NCI-H82 (cell line): ENCODE results near the gene ALKBH5.

Experiments used
- DNase-seq: peaks from one replicate; lab custom pipeline; 2025; lab: John Stamatoyannopoulos, UW

ALKBH5 gene

DNA sequence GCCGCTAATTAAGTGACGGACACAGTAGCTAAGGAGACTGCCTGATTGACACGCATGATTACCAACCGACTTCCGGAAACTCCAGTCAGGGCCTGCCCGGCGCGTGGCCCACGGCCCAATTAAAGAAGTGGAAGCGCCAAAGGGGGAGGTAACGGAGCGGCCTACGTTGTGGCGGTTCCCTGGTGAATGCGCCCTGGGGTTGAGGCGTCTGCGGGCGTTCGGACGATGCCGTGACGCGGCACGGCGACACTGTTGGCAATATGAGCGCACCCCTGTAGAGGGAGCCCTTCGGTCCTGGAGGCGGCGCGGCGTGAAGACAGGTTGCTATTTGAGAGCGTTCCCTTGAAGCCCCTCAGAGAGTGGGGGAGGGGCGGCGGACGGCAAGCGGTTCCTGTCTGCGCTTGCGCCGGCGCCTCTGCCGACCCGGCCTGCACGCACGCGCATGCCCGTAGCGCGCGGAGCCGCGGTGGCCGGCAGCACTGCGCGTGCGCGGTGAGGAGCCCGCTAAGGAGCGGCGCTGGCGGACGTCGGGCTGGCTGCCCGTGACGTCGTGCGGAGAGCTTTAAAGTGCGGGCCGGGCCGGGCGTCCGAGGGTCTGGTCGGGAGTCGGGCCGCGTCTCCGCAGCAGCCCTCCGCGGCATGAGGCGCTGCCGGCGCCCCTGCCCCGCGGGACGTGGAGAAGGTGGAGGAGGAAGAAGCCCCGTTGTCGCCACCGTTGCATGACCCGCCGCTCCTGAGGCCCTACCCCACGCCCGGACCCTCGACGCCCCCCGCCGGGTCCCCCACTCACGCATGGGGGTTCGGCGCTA, at the start of gene ALKBH5:
Gene ALKBH5 (plus strand): TSS at position 495 of the 809 bp plus-strand sequence. CDS start 416 bp downstream, outside the sequence.
- DNase-seq, result peak; percentile 100

DNA sequence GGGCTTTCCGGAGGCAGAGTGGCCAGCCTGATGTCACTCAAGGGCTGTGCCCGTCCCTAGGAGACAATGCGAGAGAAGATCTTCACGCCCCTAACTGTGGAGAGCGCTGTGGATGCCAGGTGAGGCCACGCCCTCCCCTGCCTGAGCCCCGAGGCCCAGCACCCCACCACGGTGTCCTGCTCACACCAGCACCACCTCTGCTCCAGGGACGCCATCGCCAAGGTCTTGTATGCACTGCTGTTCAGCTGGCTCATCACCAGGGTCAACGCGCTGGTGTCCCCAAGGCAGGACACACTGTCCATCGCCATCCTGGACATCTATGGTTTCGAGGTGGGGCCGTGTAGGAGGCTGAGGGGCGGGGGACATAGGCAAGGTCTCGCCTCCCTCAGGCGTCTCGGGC, 47.3 kb upstream of the ALKBH5 start:
- no peak for DNase-seq

DNA sequence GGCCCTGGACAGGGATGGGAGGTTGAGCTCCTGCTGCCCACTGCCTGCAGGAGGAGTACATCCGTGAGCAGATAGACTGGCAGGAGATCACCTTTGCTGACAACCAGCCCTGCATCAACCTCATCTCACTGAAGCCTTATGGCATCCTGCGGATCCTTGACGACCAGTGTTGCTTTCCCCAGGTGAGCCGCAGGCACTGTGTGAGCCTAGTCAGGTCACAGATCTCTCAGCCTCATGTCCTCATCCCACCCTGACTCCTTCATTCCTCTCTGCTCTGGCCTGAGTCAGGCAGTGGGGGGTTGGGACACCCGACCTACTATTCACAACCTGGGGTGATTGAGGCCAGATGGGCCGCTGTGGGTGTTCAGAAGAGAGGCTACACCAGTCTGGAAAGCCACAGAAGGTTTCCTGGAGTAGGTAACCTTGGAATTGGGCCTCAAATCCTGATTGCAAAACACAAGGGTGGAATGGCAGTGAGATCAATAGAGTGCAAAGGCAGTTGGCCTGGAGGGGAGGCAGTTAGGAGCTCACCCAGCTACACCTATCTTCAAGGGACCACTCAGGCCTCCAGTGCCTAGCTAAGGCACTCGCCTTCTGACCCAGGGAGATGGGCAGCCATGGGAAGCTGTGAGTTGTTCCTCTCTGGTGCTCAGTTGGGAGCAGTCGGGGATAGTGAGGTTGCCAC, 45.4 kb upstream of the ALKBH5 start:
- no peak for DNase-seq

DNA sequence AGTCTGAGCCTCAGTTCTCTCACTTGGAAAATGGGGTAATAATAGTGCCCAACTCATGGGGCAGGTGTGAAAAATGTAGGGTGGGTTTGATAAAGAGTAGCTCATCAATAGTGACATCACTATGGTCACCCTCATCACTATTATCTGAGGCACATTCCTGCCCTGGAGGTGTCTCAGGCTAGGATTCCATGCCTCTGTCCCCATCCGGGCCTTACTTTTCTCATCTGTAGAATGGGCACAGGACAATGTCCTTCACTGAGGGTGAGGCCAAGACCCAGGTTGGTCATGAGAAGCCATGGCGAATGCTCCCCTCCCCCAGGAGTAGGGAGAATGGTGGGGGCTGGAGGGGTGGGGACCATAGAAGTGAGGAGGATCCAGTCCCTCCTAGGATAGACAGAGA, 44.5 kb upstream of the ALKBH5 start:
- DNase-seq, result no peak

DNA sequence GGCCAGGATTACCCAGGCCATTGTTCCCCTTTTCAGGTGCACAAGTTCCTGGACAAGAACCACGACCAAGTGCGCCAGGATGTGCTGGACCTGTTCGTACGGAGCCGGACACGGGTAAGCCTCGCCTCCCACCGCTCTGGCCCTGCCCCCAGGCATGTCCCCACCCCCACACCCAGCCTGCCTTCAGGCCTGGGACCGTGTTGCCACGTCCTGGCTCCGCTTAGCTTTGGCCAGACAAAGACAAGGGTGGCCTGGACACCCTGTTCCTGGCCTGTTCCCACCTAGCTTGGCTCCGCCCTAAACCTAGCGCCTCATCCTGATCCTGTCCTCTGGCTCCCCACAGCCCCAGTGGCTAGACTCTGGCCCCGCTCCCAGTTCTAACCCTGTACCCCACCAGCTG, 44.1 kb upstream of the ALKBH5 start:
- no peak for DNase-seq

DNA sequence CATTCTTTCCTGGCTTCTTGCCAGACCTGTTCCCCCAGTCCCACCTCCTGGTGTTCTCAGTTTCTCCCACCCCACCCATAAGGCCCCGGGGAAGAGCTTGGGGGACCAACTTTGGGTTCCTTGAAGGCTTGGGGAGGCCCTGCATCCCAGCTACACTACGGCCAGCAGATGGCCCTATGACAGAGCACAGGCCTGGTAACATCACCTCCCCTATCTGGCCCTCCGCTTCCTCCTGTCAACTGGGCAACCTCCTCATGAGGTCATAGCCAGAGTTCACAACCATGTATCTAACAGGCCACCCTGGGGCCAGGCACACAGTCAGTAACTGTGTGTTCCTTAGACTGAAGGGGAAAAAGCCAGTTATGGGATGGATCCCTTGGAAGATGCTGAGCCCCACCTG, 43.7 kb upstream of the ALKBH5 start:
- no peak for DNase-seq

DNA sequence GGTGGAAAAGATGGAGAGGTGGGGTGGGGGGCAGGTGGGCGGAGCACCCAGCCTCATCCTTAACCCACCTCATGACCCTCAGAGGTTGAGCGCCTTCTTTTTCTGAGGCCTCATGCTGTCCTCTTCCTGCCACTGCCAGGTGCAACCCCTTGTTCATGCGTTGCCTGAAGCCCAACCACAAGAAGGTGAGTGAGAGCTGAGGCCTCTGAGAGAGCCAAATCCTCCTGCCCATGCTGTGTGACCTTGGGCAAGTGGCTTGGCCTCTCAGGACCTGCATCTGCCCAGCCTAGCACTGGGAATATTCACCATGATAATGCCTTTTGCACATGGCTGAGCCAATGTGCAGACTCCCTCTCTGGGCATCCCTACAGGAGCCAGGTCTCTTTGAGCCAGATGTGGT, 43.0 kb upstream of the ALKBH5 start:
- no peak for DNase-seq

DNA sequence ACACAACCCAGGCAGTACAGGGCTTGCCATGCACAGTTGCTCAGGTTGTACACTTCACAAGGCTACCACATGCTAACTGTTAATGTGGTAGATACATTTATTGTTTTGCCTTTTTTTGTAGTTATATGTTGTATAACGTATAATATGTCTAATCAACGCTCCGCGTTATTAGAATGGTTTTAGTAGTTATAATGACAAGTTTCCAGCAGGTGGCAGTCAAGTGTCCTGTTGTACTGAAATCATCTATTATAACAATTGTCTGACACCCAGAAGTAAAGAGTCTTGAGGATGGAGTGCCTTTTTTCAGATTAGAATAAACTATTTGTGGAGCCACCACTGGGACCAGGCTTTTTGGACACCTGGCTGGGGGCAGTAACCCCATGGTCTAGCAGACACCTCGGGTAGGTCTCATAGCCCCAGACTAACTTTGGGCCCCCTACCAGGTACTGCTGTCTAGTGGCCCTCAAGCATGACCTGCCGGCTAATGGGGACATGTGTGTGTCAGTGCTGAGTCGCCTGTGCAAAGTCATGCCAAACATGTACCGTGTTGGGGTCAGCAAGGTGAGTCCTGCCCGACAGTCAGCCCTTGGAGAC, 42.3 kb upstream of the ALKBH5 start:
- peak; percentile 84 for DNase-seq

DNA sequence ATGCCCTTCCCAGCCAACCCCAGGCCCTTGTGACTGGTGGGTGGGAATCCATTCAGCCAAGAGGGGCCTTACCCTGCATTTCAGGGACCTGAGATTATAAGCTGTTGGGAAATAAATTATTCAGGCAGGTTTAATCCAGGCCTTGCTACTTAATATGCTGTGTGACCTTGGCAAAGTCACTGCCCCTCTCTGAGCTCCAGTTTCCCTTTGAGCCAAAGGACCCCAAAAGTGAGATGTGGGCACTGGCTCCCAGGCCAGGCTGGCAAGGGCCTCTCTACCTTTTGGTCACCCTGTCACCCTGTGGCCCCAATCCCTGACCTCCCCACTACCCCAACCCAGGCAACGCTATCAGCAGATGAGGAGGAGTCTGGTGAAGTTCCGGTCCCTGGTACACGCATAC, 41.2 kb upstream of the ALKBH5 start:
- DNase-seq, result no peak

DNA sequence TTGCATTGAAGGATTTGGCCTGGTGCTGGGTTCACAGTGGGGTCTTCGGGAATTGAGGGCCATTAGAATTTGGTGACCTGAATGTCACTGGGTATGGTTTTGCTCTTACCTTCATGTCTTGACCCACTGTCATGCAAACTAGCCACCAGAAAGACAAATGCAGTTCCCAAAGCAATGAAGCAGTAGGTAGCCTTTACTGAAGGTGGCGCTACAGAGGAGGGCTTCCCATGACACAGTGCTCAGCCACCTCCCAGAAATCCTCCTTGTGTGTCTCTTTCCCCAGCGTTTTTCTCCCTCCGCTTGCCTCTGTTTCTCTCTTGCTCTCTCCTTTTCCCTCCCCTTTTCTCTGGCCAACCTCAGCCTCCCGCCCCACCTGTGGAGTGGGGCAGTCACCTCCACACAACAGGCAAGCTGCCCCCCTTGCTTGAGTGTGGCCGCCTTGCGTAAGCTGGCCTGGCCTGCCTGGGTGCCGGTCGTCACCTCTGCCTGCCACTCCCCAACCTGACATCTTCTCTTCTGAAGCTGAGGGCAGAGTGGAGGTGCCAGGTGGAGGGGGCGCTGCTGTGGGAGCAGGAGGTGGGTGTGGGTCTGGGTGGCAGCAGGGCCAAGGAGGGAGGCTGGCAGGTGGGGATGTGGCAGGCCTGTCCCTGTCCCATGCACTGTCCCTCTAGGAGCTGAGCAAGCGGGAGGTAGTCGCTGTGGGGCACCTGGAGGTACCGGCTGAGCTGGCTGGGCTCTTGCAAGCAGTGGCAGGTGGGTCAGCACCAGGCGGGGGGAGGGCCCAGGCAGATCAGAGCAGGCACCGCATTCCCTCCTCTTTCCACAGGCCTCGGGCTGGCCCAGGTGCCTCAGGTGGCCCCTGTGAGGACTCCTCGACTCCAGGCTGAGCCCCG, 40.3 kb upstream of the ALKBH5 start:
- DNase-seq, result peak; percentile 71

DNA sequence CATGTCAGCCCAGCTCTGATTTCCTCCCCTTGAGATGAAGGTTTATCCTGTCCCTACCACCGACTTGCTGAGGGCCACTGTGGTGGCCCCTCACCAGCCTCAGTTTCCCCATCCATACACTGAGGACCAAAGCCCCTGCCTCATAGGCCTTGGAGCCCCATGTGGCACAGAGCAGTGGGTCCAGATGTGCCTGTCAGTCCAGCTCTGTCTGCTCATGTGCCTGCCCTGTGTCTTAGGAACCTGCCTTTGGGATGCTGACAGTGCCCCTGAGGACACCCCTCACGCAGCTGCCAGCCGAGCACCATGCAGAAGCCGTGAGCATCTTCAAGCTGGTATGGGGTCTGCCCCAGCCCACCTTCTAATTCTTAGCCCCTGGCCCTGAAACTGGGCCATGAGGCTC, 39.4 kb upstream of the ALKBH5 start:
- DNase-seq, result no peak

DNA sequence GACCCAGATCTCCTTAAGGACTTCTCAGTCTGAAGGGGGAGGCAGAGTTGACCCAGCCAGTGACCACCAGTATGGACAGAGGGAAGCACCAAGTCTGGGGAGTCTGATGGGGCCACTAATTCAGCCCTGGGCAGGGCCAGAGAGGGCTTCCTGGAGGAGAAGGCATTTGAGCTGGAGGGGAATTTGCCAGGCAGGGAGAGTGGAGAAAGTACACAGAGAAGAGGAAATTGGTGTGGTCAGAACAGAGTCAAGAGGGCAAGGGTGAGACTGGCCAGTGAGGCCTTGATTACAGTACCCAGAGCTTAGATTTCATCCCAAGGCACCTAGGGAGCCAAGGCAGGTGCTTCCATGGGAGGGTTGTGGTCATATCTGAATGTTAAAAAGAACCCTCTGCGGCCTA, 38.8 kb upstream of the ALKBH5 start:
- no peak for DNase-seq

DNA sequence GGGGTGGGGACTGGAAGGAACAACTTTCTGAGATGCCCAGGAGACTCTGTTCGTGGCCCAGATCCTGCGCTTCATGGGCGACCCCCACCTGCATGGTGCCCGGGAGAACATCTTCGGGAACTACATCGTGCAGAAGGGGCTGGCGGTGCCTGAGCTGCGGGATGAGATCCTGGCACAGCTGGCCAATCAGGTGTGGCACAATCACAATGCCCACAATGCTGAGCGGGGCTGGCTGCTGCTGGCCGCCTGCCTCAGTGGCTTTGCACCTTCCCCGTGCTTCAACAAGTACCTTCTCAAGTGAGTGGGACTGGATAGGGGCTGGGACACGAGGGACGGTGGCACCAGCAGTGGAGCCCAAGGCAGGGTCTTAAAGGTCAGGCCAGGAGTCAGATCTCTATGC, 37.8 kb upstream of the ALKBH5 start:
- DNase-seq, result no peak

DNA sequence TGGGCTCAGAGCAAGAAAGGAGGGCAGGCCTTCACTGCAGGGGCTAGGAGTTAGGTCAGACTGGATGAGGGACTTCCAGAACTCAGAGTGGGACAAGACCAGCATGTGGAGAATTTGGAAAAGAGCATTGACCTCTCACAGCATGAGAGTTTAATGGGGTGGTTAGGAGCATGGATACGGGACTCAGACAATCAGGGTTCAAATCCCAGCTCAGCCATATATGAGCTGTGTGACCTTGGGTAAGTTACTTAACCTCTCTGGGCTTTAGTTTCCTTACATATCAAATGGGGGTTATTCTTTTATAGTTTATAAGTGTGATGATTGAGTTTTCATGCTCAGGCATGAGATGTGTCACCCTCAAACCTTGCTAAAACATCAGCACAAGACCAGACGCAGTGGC, 37.4 kb upstream of the ALKBH5 start:
- no peak for DNase-seq

DNA sequence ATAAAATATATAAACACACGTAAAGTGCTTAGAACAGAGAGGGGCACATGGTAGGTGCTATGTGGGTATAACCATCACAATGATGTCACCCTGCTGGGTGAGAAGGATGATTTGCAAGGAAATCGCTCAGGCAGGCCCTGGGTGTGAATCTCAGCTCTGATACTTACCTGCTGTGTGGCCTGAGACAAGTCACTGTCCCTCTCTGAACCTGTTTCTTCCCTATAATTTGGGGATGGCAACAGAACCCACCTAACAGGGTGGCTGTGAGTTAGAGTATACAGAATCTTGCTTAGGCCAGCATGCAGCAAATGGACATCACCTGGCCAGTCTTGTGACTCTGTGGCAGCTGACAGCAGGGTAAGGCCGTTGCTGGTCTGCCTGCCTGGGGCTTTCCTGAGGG, 36.6 kb upstream of the ALKBH5 start:
- no peak for DNase-seq

DNA sequence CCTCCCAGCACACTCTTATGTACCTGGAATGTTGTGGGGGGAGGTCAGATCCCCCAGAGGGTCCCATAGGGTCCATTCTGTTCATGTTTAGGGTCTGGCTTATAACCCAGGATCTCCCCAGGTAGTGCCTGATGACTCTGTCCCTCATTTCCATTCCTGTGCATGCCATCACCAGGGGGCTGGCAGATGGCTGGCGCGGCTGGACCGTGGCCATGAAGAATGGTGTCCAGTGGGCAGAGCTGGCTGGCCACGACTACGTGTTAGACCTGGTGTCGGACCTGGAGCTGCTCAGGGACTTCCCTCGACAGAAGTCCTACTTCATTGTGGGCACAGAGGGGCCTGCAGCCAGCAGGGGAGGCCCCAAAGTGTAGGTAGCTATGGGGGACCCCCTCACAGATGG, 35.0 kb upstream of the ALKBH5 start:
- DNase-seq, result no peak

DNA sequence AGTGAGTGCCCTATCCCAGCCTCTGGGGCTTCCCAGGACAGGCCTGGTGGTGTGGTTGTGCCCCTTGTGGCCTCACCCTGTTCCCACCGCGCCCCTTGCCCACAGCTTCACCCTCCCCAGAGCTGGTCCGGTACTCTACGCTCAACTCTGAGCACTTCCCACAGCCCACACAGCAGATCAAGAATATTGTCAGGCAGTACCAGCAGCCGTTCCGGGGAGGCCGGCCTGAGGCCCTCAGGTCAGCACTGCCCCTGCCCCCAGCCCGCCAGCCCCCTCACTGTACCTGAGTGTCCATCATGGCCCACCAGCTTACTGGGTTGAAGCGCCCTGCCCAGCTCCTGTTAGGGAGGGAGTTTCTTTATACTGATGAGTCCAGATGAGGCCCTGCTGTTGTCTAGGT, 32.3 kb upstream of the ALKBH5 start:
- DNase-seq, result no peak

DNA sequence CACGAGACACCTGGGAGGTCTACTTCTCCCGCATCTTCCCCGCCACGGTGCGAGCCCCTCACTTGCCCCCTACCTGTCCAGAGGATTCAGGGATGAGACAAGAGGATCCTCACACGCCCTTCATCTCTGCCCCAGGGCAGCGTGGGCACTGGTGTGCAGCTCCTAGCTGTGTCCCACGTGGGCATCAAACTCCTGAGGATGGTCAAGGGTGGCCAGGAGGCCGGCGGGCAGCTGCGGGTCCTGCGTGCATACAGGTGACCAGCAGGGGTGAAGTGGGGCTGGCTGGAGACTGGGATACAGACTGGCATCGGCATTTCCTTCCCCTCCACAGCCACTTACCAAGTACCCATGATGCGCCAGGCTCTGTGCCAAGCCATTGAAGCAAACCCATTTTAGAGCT, 28.4 kb upstream of the ALKBH5 start:
- no peak for DNase-seq

DNA sequence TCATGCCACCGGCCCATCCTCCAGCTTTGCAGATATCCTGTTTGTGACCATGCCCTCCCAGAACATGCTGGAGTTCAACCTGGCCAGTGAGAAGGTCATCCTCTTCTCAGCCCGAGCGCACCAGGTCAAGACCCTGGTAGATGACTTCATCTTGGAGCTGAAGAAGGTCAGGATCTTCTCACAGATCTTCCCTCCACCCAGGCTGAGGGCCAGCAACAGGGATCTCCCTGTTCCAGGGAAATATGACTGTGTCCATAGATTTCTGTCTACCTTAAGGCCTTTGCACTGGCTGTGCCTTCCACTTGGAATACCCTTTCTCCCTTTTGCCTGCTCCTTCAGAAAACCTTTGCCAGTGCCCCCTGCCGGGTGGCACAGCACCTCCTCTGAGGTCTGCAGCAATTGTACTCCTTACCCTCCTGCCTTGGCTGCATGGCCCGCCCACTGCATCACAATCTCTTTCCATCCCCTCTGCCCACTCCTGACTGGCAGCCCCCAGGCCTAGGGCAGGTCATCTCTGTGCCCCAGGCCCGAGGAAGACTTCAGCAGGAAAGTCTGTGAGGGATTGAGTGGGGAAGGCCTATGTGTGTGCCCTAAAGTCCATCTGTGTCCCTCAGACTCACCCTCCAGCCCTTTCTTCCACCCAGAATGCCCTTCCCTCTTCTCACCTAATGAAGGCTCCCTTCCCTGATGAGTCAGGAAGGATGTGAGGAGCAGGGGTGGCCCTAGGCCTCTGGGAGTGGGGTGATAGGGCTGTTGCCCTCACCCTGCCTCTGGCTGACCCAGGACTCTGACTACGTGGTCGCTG, 27.3 kb upstream of the ALKBH5 start:
- DNase-seq, result no peak

DNA sequence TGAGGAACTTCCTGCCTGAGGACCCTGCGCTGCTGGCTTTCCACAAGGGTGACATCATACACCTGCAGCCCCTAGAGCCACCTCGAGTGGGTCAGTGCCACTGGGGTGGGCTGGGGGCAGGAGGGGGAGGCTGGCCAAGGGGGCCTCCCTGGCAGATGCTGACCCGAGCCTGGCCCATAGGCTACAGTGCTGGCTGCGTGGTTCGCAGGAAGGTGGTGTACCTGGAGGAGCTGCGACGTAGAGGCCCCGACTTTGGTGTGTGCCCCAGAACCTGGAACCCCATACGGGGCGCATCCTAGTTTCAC, 26.7 kb upstream of the ALKBH5 start:
- no peak for DNase-seq

DNA sequence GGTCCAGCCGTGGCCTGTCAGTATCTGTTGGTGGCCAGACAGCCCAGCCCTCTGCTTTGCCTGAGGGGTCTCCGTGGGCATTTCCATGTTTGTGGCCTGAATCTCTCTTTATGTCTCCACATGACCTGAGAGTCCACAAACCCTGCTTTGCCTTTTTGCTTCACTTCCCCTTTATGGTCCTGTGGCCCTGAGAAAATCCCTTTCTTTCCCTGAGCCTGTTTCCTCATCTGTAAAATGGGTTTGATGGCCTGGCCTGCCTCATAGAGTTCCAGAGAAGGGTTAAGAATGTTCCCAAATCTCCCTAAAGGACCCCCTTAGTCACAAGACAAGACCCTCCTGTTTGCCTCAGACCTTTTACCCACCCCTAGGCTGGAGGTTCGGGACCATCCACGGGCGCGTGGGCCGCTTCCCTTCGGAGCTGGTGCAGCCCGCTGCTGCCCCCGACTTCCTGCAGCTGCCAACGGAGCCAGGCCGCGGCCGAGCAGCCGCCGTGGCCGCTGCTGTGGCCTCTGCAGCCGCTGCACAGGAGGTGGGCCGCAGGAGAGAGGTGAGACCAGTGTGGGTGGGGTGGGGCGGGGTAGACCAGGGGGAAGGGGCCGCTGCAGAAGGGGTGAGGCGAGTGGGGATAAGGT, 26.2 kb upstream of the ALKBH5 start:
- no peak for DNase-seq
